ENCODE data around the gene CSNK1A1L.

- TF ChIP-seq, protein P1, sequence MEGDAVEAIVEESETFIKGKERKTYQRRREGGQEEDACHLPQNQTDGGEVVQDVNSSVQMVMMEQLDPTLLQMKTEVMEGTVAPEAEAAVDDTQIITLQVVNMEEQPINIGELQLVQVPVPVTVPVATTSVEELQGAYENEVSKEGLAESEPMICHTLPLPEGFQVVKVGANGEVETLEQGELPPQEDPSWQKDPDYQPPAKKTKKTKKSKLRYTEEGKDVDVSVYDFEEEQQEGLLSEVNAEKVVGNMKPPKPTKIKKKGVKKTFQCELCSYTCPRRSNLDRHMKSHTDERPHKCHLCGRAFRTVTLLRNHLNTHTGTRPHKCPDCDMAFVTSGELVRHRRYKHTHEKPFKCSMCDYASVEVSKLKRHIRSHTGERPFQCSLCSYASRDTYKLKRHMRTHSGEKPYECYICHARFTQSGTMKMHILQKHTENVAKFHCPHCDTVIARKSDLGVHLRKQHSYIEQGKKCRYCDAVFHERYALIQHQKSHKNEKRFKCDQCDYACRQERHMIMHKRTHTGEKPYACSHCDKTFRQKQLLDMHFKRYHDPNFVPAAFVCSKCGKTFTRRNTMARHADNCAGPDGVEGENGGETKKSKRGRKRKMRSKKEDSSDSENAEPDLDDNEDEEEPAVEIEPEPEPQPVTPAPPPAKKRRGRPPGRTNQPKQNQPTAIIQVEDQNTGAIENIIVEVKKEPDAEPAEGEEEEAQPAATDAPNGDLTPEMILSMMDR (IDR thresholded peaks at IDR 0.05; ENCODE audit: low read length) = no peak
- no peak for TF ChIP-seq EZH2 (IDR thresholded peaks at IDR 0.05; ENCODE audit: borderline replicate concordance, low read length)
Observed at GRCh38 chr13:37105251-37105714, at the start of gene CSNK1A1L.

All from OCI-LY1 (cell line).